ENCODE measurements around the gene ADARB2.

The ADARB2 gene

DNA sequence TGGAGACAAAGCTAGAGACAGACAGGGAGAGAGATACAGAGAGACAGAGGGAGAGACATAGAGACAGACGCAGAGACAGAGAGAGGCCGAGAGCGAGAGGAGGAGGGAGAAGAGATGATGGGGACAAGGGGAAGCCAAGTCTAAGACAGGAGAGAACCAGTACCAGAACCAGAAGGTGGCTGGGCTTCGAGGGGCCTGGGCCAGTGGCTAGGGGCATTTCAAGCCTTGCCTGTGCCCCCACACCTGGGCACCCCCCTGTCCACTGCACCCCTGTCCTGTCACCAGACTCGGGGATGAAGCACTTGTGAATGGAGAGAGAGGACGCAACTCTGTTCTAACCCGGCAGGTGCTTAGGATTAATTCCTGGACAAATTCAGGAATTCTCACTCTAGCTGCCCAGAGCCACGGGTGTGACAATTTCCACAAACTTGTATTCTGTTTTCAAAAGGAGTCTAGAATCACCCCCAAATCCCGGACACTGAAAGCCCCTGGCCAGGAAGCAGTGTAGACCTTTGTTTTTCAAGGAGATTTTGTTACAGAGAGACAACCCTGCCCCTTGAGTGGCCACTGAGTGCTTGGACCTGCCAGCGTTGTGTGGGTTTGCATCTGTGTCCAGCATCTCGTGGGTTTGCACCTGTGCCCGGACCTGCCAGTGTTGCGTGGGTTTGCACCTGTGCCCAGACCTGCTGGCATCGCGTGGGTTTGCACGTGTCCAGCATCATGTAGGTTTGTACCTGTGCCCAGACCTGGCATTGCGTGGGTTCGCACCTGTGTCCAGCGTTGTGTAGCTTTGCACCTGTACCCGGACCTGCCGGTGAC is 523.9 kb downstream of the ADARB2 start:
- H3K4me1 Mint-ChIP-seq, result no peaks in the 10 kb centered on the region
- H3K36me3 Mint-ChIP-seq, result no peaks in the 10 kb centered on the region
- H3K27me3 Mint-ChIP-seq, result peaks cover 2% of the 10 kb centered on the region
- no peak overlapping the region for H3K27ac Mint-ChIP-seq
- no peak overlapping the region for H3K4me3 Mint-ChIP-seq
- no peaks in the 10 kb centered on the region for H3K9me3 Mint-ChIP-seq

DNA sequence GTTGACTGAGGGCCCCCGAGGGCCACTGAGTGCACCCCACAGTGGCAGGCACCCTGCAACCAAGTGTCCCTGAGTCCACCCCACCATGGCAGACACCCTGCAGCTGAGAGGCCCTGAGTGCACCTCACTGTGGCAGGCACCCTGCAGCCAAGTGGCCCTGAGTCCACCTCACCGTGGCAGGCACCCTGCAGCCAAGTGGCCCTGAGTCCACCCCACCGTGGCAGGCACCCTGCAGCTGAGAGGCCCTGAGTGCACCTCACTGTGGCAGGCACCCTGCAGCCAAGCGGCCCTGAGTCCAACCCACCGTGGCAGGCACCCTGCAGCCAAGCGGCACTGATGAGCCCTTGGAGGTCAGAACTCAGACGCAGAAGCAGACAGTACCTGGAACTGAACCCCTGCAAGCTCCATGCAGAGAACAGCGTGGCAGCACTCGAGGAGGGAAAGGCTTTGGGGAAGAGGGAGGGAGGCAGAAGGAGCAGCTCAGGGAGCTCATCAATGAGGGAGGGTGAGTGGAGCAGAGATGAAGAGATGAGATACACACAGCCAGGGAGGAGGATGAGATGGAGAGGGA is 524.7 kb downstream of the ADARB2 start:
- H3K4me3 Mint-ChIP-seq, result no peak overlapping the region
- no peaks in the 10 kb centered on the region for H3K36me3 Mint-ChIP-seq
- peaks cover 2% of the 10 kb centered on the region for H3K27me3 Mint-ChIP-seq
- H3K27ac Mint-ChIP-seq, result no peak overlapping the region
- no peaks in the 10 kb centered on the region for H3K4me1 Mint-ChIP-seq
- H3K9me3 Mint-ChIP-seq, result no peaks in the 10 kb centered on the region

DNA sequence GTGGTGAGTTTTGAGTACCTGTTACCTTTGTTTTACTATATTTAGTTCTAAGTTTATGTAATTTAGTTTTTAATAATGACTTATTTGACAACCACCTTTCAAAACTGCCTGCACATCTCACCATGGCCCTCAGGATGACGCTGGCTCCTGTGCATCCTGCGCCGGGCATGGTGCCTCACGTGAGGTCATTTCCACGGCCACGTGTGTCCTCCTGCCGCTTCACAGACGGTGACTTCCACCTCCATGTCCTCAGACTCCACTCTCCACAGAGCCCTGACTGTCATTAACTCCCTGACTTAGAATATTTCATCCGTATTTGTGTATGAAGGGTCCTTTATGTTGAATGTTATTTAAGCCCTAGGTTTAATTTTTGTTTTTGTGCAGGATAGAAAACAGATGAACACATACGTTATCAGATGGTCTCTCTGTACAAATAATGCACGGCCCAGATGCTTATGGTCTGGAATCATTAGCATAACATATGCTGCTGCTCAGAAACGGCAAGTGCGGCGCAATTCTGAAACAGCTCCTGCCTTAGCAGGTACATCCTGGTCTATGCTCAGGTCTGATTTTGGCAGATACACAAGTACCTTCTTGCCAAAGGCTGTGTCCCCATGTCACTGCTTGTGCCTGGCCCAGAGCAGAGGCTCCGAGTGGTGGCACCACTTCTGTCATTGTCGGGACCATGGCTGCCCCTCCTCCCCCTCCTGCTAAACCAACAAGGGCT is 525.3 kb downstream of the ADARB2 start:
- Mint-ChIP-seq H3K4me1 (no peaks in the 10 kb centered on the region), H3K27ac (no peak overlapping the region), H3K36me3 (no peaks in the 10 kb centered on the region), H3K9me3 (no peaks in the 10 kb centered on the region), H3K4me3 (no peak overlapping the region), H3K27me3 (peaks cover 2% of the 10 kb centered on the region)

DNA sequence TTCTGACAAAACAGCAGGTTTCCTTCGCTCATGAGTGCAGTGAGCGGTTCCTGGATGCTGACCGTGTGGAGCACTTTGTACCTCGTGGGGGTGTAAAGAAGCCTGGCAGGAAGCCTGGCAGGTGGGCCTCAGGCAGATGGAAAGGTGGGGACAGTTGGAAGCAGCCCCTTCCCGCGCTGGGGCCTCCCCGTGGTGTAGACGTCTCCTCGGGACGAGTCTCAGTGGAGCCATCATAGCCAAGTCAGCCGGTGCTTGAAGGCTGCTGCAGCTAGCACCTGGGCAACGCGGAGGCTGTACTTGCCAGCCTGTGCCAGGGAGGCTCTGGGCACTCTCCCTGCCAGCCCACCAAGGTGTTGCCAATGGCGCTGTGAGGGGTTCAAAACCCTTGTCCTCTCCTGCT is 526.7 kb downstream of the ADARB2 start:
- Mint-ChIP-seq H3K27me3 (peaks cover 2% of the 10 kb centered on the region), H3K4me3 (no peak overlapping the region), H3K9me3 (no peaks in the 10 kb centered on the region), H3K27ac (no peak overlapping the region), H3K4me1 (no peaks in the 10 kb centered on the region), H3K36me3 (no peaks in the 10 kb centered on the region)

DNA sequence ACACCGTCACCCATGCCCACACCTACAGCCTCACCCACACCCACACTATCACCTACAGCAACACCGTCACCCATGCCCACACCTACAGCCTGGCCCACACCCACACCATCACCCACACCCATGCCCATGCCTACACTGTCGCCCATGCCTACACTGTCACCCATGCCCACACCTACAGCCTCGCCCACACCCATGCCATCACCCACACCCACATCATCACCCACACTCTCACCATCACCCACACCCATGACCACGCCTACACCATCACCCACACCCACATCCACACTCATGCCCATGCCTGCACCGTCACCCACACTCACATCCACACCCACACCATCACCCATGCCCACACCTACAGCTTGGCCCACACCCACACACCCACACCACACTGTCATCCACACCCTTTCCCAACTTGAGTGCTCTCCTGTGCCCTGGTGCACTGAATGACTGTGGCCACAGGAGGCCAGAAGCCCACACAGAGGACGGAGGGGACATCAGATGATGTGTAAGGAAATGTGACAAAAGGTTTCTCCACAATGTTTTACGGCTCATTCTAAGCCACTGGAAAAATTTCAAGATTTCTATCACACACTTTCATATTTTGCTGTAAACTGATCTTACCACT is 527.9 kb downstream of the ADARB2 start:
- Mint-ChIP-seq H3K27ac (peak overlapping the region; percentile 36), H3K36me3 (no peaks in the 10 kb centered on the region), H3K9me3 (no peaks in the 10 kb centered on the region), H3K4me3 (no peak overlapping the region), H3K4me1 (no peaks in the 10 kb centered on the region), H3K27me3 (peaks cover 2% of the 10 kb centered on the region)

DNA sequence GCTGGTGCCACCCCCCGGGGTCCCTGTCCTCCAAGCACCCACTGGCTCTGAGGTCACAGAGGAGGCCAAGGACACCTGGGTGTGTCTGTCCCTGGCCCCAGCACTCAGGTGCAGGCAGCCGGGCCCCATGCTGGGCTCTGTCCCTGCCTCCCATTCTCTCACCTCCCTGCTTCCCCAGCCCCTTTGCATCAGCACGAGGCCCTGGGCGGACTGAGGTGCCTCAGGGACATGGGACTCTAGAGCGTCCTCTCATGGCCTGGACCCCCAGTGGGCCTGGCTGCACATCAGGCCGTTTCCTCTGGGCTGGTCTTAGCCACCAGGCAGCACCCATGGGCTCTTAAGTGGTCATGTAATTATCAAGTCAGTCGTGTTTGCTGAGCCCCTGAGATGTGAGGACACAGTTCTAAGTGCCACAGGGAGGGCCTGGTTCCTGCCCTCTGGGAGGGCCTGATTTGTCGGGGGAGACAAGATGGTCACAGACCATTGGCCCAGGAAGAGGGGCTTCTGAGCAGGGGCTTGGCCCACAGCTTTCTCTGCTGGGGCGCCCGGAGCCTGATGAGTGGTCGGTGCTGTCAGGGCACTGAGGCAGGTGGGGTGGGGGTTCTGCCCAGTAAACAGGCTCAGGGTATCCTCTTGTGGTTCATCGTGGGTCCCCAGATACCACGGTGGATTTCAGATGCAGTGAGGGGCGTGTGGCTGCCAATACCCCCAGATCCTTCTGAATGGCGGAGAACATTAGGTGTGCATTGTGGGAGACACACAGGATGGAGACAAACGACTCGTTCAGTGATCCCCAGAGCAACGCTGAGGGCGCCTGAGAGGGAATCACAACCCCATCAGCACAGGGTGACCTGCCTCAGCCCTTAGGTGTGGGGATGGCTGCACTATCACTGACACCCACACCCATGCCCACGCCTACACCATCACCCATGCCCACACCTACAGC is 528.7 kb downstream of the ADARB2 start:
- Mint-ChIP-seq H3K27ac (peak overlapping the region; percentile 36), H3K27me3 (peaks cover 2% of the 10 kb centered on the region)

DNA sequence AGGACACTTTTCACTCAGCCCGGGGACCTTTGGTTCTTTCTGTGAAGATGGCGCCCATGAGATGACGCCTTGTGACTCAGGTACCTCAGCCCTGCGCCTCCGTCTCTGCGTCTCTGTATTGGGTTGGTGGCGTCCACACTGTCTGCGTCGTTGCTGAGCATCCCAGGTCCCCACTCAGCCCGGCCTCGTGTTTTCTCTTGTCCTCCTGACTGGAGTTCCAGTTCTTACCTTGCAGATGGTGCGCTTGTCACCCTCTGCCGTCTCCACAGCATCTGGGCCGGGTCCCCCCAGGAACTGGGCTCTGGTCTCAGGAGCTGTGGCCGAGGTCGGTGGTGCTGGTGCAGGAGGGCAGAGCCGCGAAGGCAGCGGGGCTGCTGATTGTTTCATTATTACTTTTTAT is 530.7 kb downstream of the ADARB2 start:
- no peaks in the 10 kb centered on the region for H3K36me3 Mint-ChIP-seq
- no peaks in the 10 kb centered on the region for H3K9me3 Mint-ChIP-seq
- no peak overlapping the region for H3K27ac Mint-ChIP-seq
- H3K27me3 Mint-ChIP-seq, result no peaks in the 10 kb centered on the region
- H3K4me3 Mint-ChIP-seq, result no peak overlapping the region
- H3K4me1 Mint-ChIP-seq, result no peaks in the 10 kb centered on the region

More for the DNA sequence above, 528.7 kb downstream of the ADARB2 start:
- H3K9me3 Mint-ChIP-seq, result no peaks in the 10 kb centered on the region
- no peaks in the 10 kb centered on the region for H3K36me3 Mint-ChIP-seq
- no peaks in the 10 kb centered on the region for H3K4me1 Mint-ChIP-seq
- H3K4me3 Mint-ChIP-seq, result no peak overlapping the region

DNA sequence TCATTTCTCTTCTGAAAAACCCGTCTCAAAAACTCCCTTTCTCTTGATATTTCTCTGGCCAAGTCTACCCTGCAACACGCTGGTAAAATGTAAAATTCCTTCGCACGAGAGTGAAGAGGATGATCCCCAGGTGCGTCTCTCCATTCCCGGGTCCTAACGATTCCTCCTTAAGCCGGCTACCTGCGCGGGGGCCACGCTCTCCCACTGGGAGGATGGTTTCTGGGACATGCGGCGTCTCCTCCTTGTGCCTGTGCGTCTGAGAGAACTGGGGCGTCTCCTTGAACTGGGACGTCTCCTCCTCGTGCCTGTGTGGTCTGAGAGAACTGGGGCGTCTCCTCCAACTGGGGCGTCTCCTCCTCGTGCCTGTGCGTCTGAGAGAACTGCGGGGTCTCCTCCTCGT is 531.2 kb downstream of the ADARB2 start:
- H3K27ac Mint-ChIP-seq, result no peak overlapping the region
- no peak overlapping the region for H3K4me3 Mint-ChIP-seq
- no peaks in the 10 kb centered on the region for H3K4me1 Mint-ChIP-seq
- H3K9me3 Mint-ChIP-seq, result no peaks in the 10 kb centered on the region
- H3K36me3 Mint-ChIP-seq, result no peaks in the 10 kb centered on the region
- H3K27me3 Mint-ChIP-seq, result no peaks in the 10 kb centered on the region

DNA sequence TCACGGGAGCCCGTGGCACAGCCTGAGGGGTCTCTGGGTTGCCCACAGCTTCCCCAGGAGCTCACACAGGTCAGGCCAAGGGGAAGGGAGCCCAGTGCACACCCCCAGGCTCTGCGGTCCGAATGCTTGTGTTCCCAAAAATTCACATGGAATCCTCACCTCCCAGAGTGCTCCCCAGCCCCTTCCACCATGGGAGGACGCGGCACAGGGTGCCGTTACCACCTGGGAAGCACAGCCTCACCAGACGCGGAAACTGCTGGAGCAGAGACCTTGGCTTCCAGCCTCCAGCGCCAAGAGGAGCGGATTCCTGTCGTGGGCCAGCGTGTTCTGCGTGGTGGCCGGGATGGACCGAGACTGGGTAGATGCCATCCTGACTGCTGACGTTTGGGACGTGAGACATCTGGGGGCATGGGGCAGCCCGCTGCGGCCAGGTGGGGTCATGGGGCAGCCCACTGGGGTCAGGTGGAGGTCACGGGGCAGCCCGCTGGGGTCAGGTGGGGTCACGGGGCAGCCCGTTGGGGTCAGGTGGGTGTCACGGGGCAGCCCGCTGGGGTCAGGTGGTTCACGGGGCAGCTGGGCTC is 531.8 kb downstream of the ADARB2 start:
- no peaks in the 10 kb centered on the region for H3K36me3 Mint-ChIP-seq
- H3K9me3 Mint-ChIP-seq, result no peaks in the 10 kb centered on the region
- no peaks in the 10 kb centered on the region for H3K4me1 Mint-ChIP-seq
- H3K4me3 Mint-ChIP-seq, result no peak overlapping the region
- no peaks in the 10 kb centered on the region for H3K27me3 Mint-ChIP-seq
- no peak overlapping the region for H3K27ac Mint-ChIP-seq

DNA sequence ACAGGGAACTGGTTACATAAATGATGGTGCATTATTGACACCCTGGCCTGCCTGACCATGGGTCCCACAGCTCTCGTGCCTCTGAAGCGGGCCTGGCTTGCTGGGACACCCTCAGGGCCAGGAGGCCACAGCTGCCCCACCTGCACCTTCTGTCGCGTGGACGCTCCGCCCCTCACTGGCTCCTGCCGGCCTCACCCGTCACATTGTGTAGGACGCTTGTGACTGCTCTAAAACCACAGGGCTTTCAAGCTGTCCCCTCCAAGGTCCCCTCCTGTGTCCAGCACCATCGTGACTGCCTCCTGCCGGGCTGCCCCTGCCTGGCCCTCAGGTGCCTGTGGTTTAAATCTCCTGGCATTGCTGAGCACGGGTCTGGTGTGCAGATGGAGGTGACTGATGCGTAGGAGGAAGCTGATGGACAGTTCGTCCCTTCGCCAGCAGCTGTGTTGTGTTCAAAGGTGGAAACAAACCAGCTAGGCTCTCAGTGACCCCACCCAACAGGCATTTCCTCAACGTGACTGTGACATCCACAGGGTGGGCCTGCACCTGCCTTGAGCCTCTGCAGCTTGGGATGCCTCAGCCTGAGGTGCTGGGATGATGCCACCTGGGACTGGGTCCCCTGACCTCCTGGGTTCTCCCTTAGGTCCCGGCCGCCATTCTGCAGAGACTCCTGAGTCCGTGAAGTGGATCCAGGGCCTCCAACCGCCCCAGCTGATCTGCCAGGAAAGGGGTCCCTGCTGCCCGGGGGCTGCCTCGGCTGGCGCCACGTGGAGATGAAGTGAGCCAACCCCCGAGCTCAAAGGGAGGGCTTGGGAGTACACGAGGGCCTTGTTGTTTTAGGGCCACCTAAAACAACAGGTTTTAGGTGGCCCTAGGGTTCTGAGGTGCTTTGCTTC is 532.6 kb downstream of the ADARB2 start:
- no peaks in the 10 kb centered on the region for H3K27me3 Mint-ChIP-seq
- H3K9me3 Mint-ChIP-seq, result no peaks in the 10 kb centered on the region
- no peak overlapping the region for H3K27ac Mint-ChIP-seq
- no peak overlapping the region for H3K4me3 Mint-ChIP-seq
- H3K4me1 Mint-ChIP-seq, result no peaks in the 10 kb centered on the region
- no peaks in the 10 kb centered on the region for H3K36me3 Mint-ChIP-seq

DNA sequence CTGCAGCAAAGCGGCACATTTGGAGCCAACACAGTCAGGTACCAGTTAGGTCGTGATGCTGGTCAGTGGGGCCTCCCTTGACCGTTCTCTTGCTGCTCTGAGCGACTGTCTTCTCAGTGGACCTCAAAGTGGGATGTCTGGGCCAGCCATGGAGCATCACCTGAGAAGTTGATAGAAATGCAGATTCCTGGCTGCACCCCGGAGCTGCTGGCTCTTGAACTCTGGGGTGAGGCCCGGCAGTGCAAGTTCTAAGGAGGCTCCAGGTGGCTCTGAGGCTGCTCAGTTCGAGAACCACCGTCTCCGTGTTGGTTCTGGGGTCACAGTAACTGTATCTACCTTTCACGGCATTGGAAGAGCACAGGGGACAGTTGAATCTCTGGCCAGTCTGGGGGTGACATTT is 533.6 kb downstream of the ADARB2 start:
- Mint-ChIP-seq H3K9me3 (no peaks in the 10 kb centered on the region), H3K27ac (no peak overlapping the region), H3K4me1 (no peaks in the 10 kb centered on the region), H3K27me3 (no peaks in the 10 kb centered on the region), H3K36me3 (no peaks in the 10 kb centered on the region), H3K4me3 (no peak overlapping the region)

DNA sequence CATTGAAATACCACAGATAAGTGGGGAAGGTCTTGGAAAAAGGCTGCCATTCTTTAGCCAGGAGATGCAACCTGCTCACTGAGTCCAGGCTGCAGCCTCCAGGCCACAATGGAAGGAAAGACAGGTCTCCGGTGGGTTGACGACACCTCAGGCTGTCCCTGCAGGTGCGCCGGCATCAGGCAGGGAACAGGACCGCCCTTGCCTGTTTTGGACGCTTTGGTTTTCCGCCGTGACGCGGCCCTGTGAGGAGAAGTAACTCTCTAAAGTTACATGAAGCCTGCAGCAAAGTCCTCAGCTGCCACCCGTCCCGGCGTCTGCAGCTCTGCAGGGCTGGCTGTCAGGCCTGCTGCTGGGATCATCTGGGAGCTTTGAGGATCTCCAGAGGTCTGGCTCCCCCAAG is 534.1 kb downstream of the ADARB2 start:
- H3K27ac Mint-ChIP-seq, result no peak overlapping the region
- no peaks in the 10 kb centered on the region for H3K36me3 Mint-ChIP-seq
- H3K4me1 Mint-ChIP-seq, result no peaks in the 10 kb centered on the region
- H3K9me3 Mint-ChIP-seq, result no peaks in the 10 kb centered on the region
- no peak overlapping the region for H3K4me3 Mint-ChIP-seq
- H3K27me3 Mint-ChIP-seq, result no peaks in the 10 kb centered on the region

DNA sequence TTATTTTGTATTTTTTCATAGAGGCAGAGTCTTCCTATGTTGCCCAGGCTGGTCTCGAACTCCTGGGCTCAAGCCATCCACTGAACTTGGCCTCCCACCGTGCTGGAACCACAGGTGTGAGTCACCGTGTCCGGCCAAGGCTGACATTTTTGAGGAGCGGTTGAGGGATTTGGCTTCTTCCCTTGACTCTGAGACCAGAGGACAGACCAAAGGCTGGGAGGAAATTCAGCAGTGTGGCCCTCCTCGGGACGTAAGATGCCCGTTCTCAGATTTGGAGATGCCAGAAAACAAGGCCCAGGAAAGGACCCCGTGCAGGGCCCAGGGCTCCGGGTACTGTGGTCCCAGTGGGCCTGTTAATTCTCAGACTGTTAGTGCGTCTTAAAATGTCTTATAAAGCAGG is 535.0 kb downstream of the ADARB2 start:
- Mint-ChIP-seq H3K4me3 (no peak overlapping the region), H3K27ac (no peak overlapping the region), H3K36me3 (no peaks in the 10 kb centered on the region), H3K27me3 (no peaks in the 10 kb centered on the region), H3K9me3 (no peaks in the 10 kb centered on the region), H3K4me1 (no peaks in the 10 kb centered on the region)
